ENCODE measurements around the gene INSR.
"Not testable (repeated sequence)": the region's sequence is repeated elsewhere in the genome, so short reads cannot be mapped to it uniquely, and the experiment has no call there.

The INSR gene

GRCh38 chr19:7293762-7294557 is at the start of gene INSR:
Gene INSR (minus strand): TSS chr19:7294414. CDS start chr19:7293891, 523 bp downstream.
- peak; percentile 4 to 84 for DNase-seq

GRCh38 chr19:7342143-7342542 is 47.9 kb upstream of the INSR start:
- no peak for DNase-seq

GRCh38 chr19:7340959-7341837 is 47.0 kb upstream of the INSR start:
- DNase-seq: peak; percentile 72

GRCh38 chr19:7337380-7338194 is 43.4 kb upstream of the INSR start:
- DNase-seq: no peak

GRCh38 chr19:7336321-7336973 is 42.2 kb upstream of the INSR start:
- DNase-seq: no peak

- no peak for DNase-seq
Measured at GRCh38 chr19:7333198-7334118, 39.2 kb upstream of the INSR start.

GRCh38 chr19:7331446-7331845 is 37.2 kb upstream of the INSR start:
- DNase-seq: no peak

- DNase-seq: no peak
Measured at GRCh38 chr19:7328647-7329046, 34.4 kb upstream of the INSR start.

- DNase-seq: no peak
Measured at GRCh38 chr19:7327802-7328201, 33.6 kb upstream of the INSR start.

GRCh38 chr19:7326105-7326877 is 32.1 kb upstream of the INSR start:
- no peak for DNase-seq

- no peak for DNase-seq
Measured at GRCh38 chr19:7318176-7318575, 24.0 kb upstream of the INSR start.

- DNase-seq: no peak
Measured at GRCh38 chr19:7312816-7313215, 18.6 kb upstream of the INSR start.

- DNase-seq: no peak
Measured at GRCh38 chr19:7311911-7312310, 17.7 kb upstream of the INSR start.

- DNase-seq: not testable (repeated sequence)
Measured at GRCh38 chr19:7308327-7308726, 14.1 kb upstream of the INSR start.

- DNase-seq: no peak
Measured at GRCh38 chr19:7307590-7308218, 13.5 kb upstream of the INSR start.

- DNase-seq: no peak
Measured at GRCh38 chr19:7304200-7304599, 10.0 kb upstream of the INSR start.

- no peak for DNase-seq
Measured at GRCh38 chr19:7303470-7303869, 9.3 kb upstream of the INSR start.

GRCh38 chr19:7301525-7301924 is 7.3 kb upstream of the INSR start:
- no peak for DNase-seq

- DNase-seq: no peak
Measured at GRCh38 chr19:7297742-7298141, 3.5 kb upstream of the INSR start.

- no peak for DNase-seq
Measured at GRCh38 chr19:7295912-7296536, 1.8 kb upstream of the INSR start.
